Amniotic epithelial cell (primary cell): ENCODE results near the gene SCN4A.
"Not testable (repeated sequence)": the region's sequence is repeated elsewhere in the genome, so short reads cannot be mapped to it uniquely, and the experiment has no call there.

Source experiments
- DNase-seq: peaks from one replicate; pipeline ENCODE4 v3.0.0-alpha.2; 2010; ENCODE audit warnings: low read depth

Gene SCN4A

GRCh38 chr17:63915753-63916152, 57.0 kb downstream of the SCN4A start:
- DNase-seq: not testable (repeated sequence)

GRCh38 chr17:63914471-63914870, 58.2 kb downstream of the SCN4A start:
- no peak for DNase-seq

GRCh38 chr17:63911657-63912100, 61.0 kb downstream of the SCN4A start:
- DNase-seq: peak; percentile 13

DNA sequence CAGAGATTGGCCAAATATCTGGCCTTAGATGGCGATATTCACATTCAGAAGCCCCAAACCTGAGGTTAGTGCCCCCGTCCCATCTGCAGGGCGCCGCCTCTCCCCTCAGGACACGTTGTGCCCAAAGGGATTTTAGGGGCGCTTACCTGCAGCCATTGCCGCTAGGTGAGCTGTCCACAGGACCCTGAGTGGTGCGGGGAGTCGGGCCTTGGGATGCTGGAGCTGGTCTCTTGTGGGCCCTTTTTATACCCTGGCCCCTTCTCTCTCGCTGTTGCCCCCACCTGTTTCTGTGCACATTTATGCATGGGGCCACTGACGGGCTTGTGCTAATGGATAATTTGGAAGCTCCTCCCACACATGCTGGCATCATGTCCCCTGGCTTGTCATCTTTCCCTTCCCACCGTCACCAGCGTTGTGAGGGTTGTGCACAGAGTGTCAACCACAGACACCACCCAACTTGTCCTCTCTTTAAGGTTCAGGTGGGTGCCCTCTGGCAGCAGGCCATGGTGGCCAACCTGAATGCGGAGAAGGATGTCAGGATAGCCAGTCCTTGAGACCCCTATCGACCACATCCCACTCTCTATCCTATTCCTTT, 61.6 kb downstream of the SCN4A start, which contains the start of gene CSHL1:
TSS of gene CSHL1 (minus strand) at position 218 of the 595 bp plus-strand sequence. CDS start at position 156, 62 bp downstream.
- DNase-seq: no peak

- no peak for DNase-seq
Observed at GRCh38 chr17:63910096-63910495, 62.6 kb downstream of the SCN4A start.

GRCh38 chr17:63909586-63909985, 63.1 kb downstream of the SCN4A start:
- not testable (repeated sequence) for DNase-seq

- peak; percentile 12 for DNase-seq
Observed at GRCh38 chr17:63907161-63907778, 65.4 kb downstream of the SCN4A start.

- DNase-seq: not testable (repeated sequence)
Observed at GRCh38 chr17:63904796-63905195, 67.9 kb downstream of the SCN4A start.

DNA sequence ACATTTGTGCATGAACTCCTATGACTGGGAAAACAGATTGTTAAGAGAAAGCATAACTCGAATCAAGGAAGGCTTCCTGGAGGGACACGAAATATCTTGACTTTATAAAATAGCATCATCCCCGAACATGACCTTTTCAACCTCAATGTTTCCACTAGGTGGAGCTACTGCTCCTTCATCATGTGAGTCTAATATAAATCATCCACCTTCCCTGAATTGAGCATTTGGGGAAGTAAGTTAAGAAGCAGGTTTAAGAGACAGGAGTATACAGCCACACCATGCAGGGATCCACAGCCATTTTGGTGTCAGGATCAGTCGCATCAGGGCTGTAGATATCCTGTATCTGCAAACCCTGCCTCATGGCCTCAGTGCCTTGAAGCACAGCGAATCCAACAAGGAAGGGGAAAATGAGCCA, 68.9 kb downstream of the SCN4A start:
- not testable (repeated sequence) for DNase-seq

- not testable (repeated sequence) for DNase-seq
Observed at GRCh38 chr17:63901971-63902370, 70.7 kb downstream of the SCN4A start.

DNA sequence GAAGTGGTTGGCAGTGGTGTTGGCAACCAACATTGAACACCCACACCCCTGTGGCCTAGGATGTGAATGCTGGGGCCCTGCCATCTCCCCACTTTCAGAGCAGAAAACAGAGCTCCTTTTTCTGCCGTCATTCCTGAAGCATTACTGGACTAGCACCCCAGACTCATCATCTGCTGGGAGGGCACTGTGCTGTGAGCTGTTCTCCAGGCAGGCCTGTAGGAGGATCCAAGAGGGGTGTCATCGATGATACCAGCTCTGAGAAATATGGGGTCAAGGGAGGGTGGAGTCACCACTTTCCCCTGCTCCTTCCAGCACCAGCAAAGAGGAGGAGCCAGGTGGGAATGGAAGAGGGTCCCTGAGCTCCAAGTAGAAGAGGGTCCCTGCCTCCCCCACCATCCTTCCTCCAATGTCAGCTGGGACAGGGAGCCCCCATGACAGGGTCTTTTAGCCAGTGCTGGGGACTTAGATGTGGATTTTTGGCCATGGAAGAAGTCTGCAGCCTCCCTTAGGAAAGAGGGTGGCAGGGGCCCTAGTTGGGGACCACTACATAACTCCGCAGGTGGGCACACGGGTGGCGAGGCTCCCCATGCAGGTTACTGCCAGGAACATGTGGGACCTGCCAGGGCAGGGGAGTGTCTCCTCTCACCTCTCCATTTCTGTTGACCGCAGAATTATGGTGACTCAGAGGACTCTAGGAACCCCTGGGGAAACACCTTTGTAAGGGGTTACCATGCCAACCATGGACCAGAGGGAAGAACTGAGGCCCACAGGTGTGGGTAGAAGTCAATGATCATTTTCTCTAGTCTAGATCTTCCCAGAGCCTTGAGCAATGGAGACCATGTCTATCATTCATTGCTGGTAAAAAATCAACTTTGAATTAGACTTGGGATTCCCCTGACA, 73.6 kb downstream of the SCN4A start:
- DNase-seq: peak; percentile 24

DNA sequence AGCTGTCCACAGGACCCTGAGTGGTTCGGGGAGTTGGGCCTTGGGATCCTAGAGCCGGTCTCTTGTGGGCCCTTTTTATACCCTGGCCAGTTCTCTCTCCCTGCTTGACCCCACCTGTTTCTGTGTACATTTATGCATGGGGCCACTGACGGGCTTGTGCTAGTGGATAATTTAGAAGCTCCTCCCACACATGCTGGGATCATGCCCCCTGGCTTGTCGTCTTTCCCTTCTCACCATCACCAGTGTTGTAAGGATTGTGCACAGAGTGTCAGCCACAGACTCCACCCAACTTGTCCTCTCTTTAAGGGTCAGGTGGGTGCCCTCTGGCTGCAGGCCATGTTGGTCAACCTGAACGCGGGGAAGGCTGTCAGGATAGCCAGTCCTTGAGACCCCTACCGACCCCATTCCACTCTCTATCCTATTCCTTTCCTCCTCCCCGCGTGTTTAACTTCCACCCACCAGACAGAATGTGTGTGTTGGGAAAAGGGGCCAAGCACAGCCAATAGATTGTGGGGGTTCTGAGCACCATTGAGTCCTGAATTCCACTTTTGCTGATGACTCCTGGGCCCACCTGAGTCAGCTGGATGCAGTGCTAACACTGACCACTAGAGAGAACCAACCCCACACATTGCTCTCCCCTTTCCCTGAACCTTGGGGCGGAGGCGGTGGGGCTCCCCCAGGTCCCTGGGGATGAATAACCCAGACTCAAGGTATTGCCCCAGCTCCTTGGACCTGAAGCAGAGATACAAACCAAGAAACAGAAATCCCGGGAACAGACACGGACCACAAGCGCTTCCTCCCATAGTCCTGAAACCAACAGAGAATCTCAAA, 76.0 kb downstream of the SCN4A start, which contains the start of gene CSH1:
TSS of gene CSH1 (minus strand) at position 51 of the 831 bp plus-strand sequence. CDS start 63 bp downstream, outside the sequence.
- DNase-seq: not testable (repeated sequence)

DNA sequence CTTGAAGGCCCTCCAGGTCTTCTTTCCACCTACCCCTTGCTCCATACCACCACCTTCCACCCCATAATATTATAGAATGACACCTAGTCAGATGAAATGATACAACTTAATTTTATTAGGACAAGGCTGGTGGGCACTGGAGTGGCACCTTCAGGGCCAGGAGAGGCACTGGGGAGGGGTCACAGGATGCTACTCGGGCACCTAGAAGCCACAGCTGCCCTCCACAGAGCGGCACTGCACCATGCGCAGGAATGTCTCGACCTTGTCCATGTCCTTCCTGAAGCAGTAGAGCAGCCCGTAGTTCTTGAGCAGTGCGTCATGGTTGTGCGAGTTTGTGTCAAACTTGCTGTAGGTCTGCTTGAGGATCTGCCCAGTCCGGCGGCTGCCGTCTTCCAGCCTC, 77.9 kb downstream of the SCN4A start:
- not testable (repeated sequence) for DNase-seq

GRCh38 chr17:63894021-63894420, 78.7 kb downstream of the SCN4A start:
- not testable (repeated sequence) for DNase-seq

DNA sequence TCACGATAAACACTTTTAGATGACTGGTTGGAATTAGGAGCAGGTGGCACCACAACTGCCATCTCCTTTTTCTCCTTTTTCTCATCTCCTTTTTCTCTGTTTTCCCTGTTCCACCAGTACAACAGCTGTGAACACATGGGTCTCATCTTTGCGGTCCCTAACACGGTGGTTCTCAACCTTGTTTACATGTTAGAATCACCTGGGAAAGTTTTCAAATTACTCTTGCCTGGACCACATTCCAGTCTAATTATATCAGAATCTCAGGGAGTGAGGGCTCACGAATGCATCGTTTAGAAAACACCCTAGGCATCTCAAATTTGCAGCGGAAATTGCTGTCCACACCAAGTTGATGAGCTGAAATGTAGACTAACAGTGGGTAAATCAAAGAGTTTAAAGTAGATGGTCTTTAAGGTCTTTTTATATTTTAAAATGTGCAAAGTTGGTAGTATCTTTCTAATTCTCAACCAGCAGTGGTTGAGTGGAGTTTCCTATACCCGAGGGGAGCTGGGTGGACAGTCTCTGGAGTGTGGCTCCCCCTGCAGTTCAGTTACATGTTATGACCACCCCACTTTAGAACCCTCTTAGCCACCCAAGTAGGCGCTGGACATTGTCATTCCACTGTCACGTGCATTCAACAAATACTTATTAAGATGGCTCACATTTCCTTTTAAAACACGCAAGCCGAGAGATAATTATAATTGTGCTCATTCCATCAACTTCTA, 80.2 kb downstream of the SCN4A start:
- DNase-seq: not testable (repeated sequence)

- DNase-seq: peak; percentile 17
Observed at GRCh38 chr17:63889026-63889848, 83.5 kb downstream of the SCN4A start.
